ENCODE measurements around the gene TMEM132A. TPM values are rescaled to one million over a fixed set of nuclear protein-coding genes. Genes with fewer than 3 reads are reported as not detected.

Gene TMEM132A
- total RNA-seq, 1 experiment from 2014 or later = 114 TPM

DNA sequence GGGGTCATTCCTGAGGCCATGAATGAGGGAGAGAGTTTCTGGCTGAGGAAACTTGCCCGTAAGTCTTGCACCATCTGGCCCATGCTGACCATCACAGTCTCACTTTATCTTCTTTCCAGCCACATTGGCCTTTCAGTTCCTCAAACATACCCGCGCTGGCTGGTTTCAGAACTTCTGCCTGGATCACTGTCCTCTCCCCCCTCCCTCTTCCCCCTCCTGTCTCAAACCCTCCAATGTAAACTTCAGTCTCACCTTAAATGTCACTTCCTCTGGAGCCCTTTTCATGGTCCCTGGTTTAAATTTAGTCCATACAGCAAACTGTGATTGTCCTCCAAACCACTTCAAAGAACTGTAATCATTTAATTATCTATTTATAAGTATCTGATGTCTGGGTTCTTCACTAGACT is 14.0 kb upstream of the TMEM132A start (continued):
- TF ChIP-seq MYBL2 (CRISPR knock-in tag; IDR thresholded peaks at IDR 0.05) = no peak
- TF ChIP-seq SMAD4 (CRISPR knock-in tag; IDR thresholded peaks at IDR 0.05) = no peak
- no peak for TF ChIP-seq RELA (CRISPR knock-in tag; IDR thresholded peaks at IDR 0.05; ENCODE audit: borderline replicate concordance)

DNA sequence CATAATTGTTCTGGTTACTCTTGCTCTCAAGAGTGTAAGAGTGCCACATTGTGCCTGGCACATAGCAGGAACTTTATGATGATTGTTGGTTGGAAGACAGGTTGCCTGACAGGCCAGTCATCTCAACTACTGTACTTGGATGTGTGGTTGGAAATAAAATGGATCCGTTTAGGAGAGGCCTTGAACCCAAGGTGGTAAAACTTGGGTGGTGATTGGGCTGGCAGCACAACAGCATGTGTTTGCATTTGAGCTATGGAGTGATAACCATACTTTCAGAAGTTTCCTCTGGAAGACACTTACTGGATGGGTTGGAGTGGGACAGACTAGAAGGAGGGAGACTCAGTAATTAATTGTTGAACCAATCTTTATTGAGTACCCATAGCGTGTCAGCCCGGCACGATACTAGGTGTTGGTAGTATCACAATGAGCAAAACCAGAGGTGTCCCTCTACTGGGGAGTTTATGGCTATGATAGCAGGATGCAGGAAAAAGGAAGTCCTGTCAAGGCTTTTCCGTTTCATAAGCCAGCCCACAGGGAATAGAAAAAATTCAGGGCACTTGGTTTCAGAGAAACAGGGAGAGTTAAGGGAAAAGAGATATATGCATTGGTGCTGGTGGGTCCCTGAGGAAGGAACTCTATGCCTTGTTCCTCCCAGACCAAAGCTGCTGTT is 13.4 kb upstream of the TMEM132A start:
- Mint-ChIP-seq H3K4me3 (no peak overlapping the region), H3K4me1 (peaks cover 32% of the 10 kb centered on the region), H3K9me3 (peaks cover 6% of the 10 kb centered on the region; the same call in 1 of the 2 replicates), H3K27ac (no peak overlapping the region), H3K27me3 (ENCODE audit: low read depth) (peaks cover 42% of the 10 kb centered on the region), H3K36me3 (no peaks in the 10 kb centered on the region; the same call in 1 of the 2 replicates)
- DNase-seq (ENCODE audit: low spot score) = no peak
- TF ChIP-seq, protein P1, sequence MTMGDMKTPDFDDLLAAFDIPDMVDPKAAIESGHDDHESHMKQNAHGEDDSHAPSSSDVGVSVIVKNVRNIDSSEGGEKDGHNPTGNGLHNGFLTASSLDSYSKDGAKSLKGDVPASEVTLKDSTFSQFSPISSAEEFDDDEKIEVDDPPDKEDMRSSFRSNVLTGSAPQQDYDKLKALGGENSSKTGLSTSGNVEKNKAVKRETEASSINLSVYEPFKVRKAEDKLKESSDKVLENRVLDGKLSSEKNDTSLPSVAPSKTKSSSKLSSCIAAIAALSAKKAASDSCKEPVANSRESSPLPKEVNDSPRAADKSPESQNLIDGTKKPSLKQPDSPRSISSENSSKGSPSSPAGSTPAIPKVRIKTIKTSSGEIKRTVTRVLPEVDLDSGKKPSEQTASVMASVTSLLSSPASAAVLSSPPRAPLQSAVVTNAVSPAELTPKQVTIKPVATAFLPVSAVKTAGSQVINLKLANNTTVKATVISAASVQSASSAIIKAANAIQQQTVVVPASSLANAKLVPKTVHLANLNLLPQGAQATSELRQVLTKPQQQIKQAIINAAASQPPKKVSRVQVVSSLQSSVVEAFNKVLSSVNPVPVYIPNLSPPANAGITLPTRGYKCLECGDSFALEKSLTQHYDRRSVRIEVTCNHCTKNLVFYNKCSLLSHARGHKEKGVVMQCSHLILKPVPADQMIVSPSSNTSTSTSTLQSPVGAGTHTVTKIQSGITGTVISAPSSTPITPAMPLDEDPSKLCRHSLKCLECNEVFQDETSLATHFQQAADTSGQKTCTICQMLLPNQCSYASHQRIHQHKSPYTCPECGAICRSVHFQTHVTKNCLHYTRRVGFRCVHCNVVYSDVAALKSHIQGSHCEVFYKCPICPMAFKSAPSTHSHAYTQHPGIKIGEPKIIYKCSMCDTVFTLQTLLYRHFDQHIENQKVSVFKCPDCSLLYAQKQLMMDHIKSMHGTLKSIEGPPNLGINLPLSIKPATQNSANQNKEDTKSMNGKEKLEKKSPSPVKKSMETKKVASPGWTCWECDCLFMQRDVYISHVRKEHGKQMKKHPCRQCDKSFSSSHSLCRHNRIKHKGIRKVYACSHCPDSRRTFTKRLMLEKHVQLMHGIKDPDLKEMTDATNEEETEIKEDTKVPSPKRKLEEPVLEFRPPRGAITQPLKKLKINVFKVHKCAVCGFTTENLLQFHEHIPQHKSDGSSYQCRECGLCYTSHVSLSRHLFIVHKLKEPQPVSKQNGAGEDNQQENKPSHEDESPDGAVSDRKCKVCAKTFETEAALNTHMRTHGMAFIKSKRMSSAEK (CRISPR knock-in tag; IDR thresholded peaks at IDR 0.05; ENCODE audit: borderline replicate concordance) = no peak
- no peak for TF ChIP-seq SMAD4 (CRISPR knock-in tag; IDR thresholded peaks at IDR 0.05)
- TF ChIP-seq SMAD3 (CRISPR knock-in tag; IDR thresholded peaks at IDR 0.05; ENCODE audit: borderline replicate concordance) = no peak
- no peak for TF ChIP-seq CBFB (CRISPR knock-in tag; IDR thresholded peaks at IDR 0.05; ENCODE audit: low read depth)
- no peak for TF ChIP-seq ZNF671 (CRISPR knock-in tag; IDR thresholded peaks at IDR 0.05)
- TF ChIP-seq NFE2L1 (CRISPR knock-in tag; IDR thresholded peaks at IDR 0.05) = no peak
- TF ChIP-seq, protein P2, sequence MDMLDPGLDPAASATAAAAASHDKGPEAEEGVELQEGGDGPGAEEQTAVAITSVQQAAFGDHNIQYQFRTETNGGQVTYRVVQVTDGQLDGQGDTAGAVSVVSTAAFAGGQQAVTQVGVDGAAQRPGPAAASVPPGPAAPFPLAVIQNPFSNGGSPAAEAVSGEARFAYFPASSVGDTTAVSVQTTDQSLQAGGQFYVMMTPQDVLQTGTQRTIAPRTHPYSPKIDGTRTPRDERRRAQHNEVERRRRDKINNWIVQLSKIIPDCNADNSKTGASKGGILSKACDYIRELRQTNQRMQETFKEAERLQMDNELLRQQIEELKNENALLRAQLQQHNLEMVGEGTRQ (CRISPR knock-in tag; IDR thresholded peaks at IDR 0.05) = no peak
- TF ChIP-seq ZNF416 (CRISPR knock-in tag; IDR thresholded peaks at IDR 0.05) = no peak
- TF ChIP-seq MYBL2 (CRISPR knock-in tag; IDR thresholded peaks at IDR 0.05) = no peak
- TF ChIP-seq RORB (CRISPR knock-in tag; IDR thresholded peaks at IDR 0.05) = no peak
- TF ChIP-seq SOX15 (CRISPR knock-in tag; IDR thresholded peaks at IDR 0.05) = no peak
- no peak for TF ChIP-seq EMX1 (CRISPR knock-in tag; IDR thresholded peaks at IDR 0.05)
- TF ChIP-seq ATF1 (CRISPR knock-in tag; IDR thresholded peaks at IDR 0.05) = no peak
- no peak for TF ChIP-seq CREM (CRISPR knock-in tag; IDR thresholded peaks at IDR 0.05)
- TF ChIP-seq, protein P3, sequence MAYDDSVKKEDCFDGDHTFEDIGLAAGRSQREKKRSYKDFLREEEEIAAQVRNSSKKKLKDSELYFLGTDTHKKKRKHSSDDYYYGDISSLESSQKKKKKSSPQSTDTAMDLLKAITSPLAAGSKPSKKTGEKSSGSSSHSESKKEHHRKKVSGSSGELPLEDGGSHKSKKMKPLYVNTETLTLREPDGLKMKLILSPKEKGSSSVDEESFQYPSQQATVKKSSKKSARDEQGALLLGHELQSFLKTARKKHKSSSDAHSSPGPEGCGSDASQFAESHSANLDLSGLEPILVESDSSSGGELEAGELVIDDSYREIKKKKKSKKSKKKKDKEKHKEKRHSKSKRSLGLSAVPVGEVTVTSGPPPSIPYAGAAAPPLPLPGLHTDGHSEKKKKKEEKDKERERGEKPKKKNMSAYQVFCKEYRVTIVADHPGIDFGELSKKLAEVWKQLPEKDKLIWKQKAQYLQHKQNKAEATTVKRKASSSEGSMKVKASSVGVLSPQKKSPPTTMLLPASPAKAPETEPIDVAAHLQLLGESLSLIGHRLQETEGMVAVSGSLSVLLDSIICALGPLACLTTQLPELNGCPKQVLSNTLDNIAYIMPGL (CRISPR knock-in tag; IDR thresholded peaks at IDR 0.05) = no peak
- no peak for TF ChIP-seq IRF2 (CRISPR knock-in tag; IDR thresholded peaks at IDR 0.05; ENCODE audit: borderline replicate concordance, low read depth)
- TF ChIP-seq, protein P4, sequence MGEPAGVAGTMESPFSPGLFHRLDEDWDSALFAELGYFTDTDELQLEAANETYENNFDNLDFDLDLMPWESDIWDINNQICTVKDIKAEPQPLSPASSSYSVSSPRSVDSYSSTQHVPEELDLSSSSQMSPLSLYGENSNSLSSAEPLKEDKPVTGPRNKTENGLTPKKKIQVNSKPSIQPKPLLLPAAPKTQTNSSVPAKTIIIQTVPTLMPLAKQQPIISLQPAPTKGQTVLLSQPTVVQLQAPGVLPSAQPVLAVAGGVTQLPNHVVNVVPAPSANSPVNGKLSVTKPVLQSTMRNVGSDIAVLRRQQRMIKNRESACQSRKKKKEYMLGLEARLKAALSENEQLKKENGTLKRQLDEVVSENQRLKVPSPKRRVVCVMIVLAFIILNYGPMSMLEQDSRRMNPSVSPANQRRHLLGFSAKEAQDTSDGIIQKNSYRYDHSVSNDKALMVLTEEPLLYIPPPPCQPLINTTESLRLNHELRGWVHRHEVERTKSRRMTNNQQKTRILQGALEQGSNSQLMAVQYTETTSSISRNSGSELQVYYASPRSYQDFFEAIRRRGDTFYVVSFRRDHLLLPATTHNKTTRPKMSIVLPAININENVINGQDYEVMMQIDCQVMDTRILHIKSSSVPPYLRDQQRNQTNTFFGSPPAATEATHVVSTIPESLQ (CRISPR knock-in tag; IDR thresholded peaks at IDR 0.05) = no peak
- TF ChIP-seq GRHL2 (CRISPR knock-in tag; IDR thresholded peaks at IDR 0.05; ENCODE audit: insufficient replicate concordance, severe bottlenecking) = no peak
- no peak for TF ChIP-seq NFATC4 (CRISPR knock-in tag; IDR thresholded peaks at IDR 0.05)
- no peak for ATAC-seq
- ChIA-PET POLR2A (no interaction called here), CTCF (interaction anchor here (1.3 to 5.6 kb wide), 3 partner anchors 11 to 135 kb away, joined by 3 to 51 read pairs (median 3); no protein-coding TSS in a partner anchor)
